Fibroblast of lung (primary cell): ENCODE measurements around the gene PACSIN1. TPM values are rescaled to one million over a fixed set of nuclear protein-coding genes. Genes with fewer than 3 reads are reported as not detected.

Source experiments
- DNase-seq, 2 donors: peaks; one replicate each; pipeline versions ENCODE4 v3.0.0 to v3.0.0-alpha.2; 2010; ENCODE audit warnings: low read depth in 2 of 2
- H2AFZ ChIP-seq: 2 replicates; pipeline ENCODE4 v1.5.1; 2012; ENCODE audit warnings: low read length, control low read depth, inconsistent platforms
- H3K27ac ChIP-seq: 2 replicates; pipeline ENCODE4 v1.5.1; 2011; ENCODE audit warnings: low read length, control low read depth; ENCODE audit not compliant: insufficient read depth
- H3K27me3 ChIP-seq: 2 replicates; pipeline ENCODE4 v1.5.1; 2011; ENCODE audit warnings: mild to moderate bottlenecking, low read length; ENCODE audit not compliant: control insufficient read depth, insufficient read depth
- H3K36me3 ChIP-seq: 2 replicates; pipeline ENCODE4 v1.5.1; 2011; ENCODE audit warnings: low read length; ENCODE audit not compliant: control insufficient read depth, insufficient read depth
- H3K4me1 ChIP-seq: 2 replicates; pipeline ENCODE4 v1.5.1; 2011; ENCODE audit warnings: low read length; ENCODE audit not compliant: control insufficient read depth, insufficient read depth; ENCODE audit errors: extremely low read depth
- H3K4me2 ChIP-seq: 2 replicates; pipeline ENCODE4 v1.5.1; 2011; ENCODE audit warnings: low read length, control low read depth; ENCODE audit not compliant: insufficient read depth; ENCODE audit errors: extremely low read depth
- H3K4me3 ChIP-seq, 4 experiments: fragments of 200-600 bp in 1 of 4; sonication (generic) in 1 of 4; replicated peaks in 1 of 4; 2 replicates each; pipeline ENCODE4 v1.5.1; 2011 to 2016; ENCODE audit warnings: low read length in 4 of 4, low read depth in 3 of 4, mild to moderate bottlenecking in 3 of 4, control low read depth in 2 of 4, inconsistent platforms in 1 of 4, mixed read lengths in 1 of 4; ENCODE audit not compliant: insufficient read depth in 1 of 4; ENCODE audit errors: control extremely low read depth in 1 of 4
- H3K79me2 ChIP-seq: 2 replicates; pipeline ENCODE4 v1.5.1; 2012; ENCODE audit warnings: mild to moderate bottlenecking, low read length, inconsistent platforms; ENCODE audit not compliant: control insufficient read depth, insufficient read depth
- H3K9ac ChIP-seq: 2 replicates; pipeline ENCODE4 v1.5.1; 2011; ENCODE audit warnings: mild to moderate bottlenecking, low read length, control low read depth; ENCODE audit not compliant: insufficient read depth
- H3K9me3 ChIP-seq: 2 replicates; pipeline ENCODE4 v1.5.1; 2012; ENCODE audit warnings: low read depth, low read length; ENCODE audit not compliant: control insufficient read depth, insufficient read depth
- H4K20me1 ChIP-seq: 2 replicates; pipeline ENCODE4 v1.5.1; 2011; ENCODE audit warnings: low read length; ENCODE audit not compliant: control insufficient read depth, insufficient read depth; ENCODE audit errors: extremely low read depth
- CTCF ChIP-seq, 2 donors: IDR thresholded peaks in 1 of 2; conservative IDR thresholded peaks in 1 of 2; 1 replicate in 1 of 2; 2 replicates in 1 of 2; pipeline ENCODE4 v1.5.1; 2011 to 2012; ENCODE audit warnings: low read length in 2 of 2, control low read depth in 1 of 2, inconsistent platforms in 1 of 2, low read depth in 1 of 2, mild to moderate bottlenecking in 1 of 2
- EZH2 ChIP-seq: IDR thresholded peaks from 2 replicates; pipeline ENCODE4 v1.5.1; 2012; ENCODE audit warnings: low read length, control low read depth, mild to moderate bottlenecking; ENCODE audit errors: missing control alignments
- polyA plus RNA-seq, 2 donors: library from polyadenylated mRNA; depleted of rRNA in 1 of 2; stranded (reverse) in 1 of 2; unstranded in 1 of 2; fragments of >200 nt; gene quantifications; 2 replicates each; pipeline ENCODE4 v1.2.1, GENCODE V29; 2011 to 2012; ENCODE audit warnings: missing spikeins in 1 of 2
- total RNA-seq: library from RNA; depleted of rRNA; stranded (reverse); fragments of >200 nt; gene quantifications from 2 replicates; pipeline ENCODE4 v1.2.1, GENCODE V29; 2014

Gene PACSIN1
- total and polyA plus RNA-seq, 2 donors (not counting 1 experiment from before 2014, with no cell fraction given) = under 0.01 TPM; not detected in 1

GRCh38 chr6:34555328-34555727 lies 89.5 kb downstream of the PACSIN1 start:
- no peaks in the 10 kb centered on the region for H3K27me3 ChIP-seq
- no peak overlapping the region for H3K9ac ChIP-seq
- no peak overlapping the region for H3K4me3 ChIP-seq
- no peaks in the 10 kb centered on the region for H3K9me3 ChIP-seq
- no peak overlapping the region for H3K27ac ChIP-seq
- H4K20me1 ChIP-seq = no peaks in the 10 kb centered on the region
- no peak for TF ChIP-seq EZH2
- TF ChIP-seq CTCF (conservative IDR thresholded peaks at IDR 0.05 in 1 of 2, IDR thresholded peaks at IDR 0.05 in 1 of 2; ENCODE audit: low read depth in 1 of 2, low read length in 2 of 2) = no peak
- H3K36me3 ChIP-seq = no peaks in the 10 kb centered on the region
- no peak overlapping the region for H3K4me2 ChIP-seq
- DNase-seq = no peak
- no peaks in the 10 kb centered on the region for H3K4me1 ChIP-seq
- H2AFZ ChIP-seq = no peak overlapping the region
- no peaks in the 10 kb centered on the region for H3K79me2 ChIP-seq

DNA sequence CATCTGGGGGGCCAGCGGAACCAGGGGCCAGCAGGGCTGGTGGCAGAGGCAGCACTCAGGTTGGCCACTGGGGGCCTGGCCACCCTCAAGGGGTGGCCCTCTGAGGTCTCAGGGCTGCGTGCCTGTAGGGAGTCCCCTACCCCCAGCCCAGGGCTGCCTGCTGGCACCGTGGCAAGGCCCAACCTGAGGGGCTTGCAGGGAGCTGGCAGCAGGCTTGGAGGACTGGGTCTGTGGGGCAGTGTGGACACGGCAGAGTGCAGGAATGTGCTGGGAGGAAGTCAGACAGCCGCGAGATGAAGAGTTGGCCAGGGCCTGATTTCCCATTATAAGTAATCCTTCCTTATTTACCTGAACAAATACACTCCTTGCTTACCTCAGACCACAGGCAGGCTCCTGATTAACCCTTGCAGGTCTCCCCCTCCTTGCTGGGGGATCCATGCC lies 90.2 kb downstream of the PACSIN1 start, which contains the start of gene SPDEF:
Gene SPDEF, minus strand, starts transcription at position 299 of the 441 bp plus-strand sequence. CDS start 11,874 bp downstream, outside the sequence.
- H3K4me1 ChIP-seq = peaks cover 3% of the 10 kb centered on the region
- H3K4me3 ChIP-seq = no peak within 1 kb of the TSS
- H3K27ac ChIP-seq = no peak within 1 kb of the TSS
- no peak within 1 kb of the TSS for H3K4me2 ChIP-seq
- H3K9me3 ChIP-seq = no peaks in the 10 kb centered on the region
- H3K36me3 ChIP-seq = no peaks in the 10 kb centered on the region
- H3K9ac ChIP-seq = no peak within 1 kb of the TSS
- H2AFZ ChIP-seq = no peak within 1 kb of the TSS
- no peaks in the 10 kb centered on the region for H3K27me3 ChIP-seq
- no peaks in the 10 kb centered on the region for H3K79me2 ChIP-seq
- no peaks in the 10 kb centered on the region for H4K20me1 ChIP-seq
- peak in 1 of 2 donors; percentile 35 for DNase-seq
- TF ChIP-seq EZH2 (no peak), CTCF (conservative IDR thresholded peaks at IDR 0.05 in 1 of 2, IDR thresholded peaks at IDR 0.05 in 1 of 2; ENCODE audit: low read depth in 1 of 2, low read length in 2 of 2) (no peak)

DNA sequence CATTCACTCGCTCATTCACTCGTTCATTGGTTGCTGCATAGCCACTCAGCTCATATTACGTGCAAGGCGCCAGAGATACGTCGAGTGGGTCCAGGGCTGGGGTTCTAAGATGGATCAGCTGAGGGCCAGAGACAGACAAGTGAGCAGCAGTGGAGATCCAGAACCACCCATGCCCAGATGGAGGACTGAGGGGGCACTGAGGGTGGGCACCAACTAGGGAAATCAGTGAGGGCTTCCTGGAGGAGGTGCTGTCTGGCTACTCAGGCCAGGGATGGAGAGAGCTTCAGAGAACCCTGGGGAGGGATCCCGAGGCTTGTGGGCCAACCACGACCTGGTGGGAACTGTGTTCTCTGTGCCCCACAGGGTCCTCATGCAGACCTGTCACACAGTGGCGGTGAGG lies 90.6 kb downstream of the PACSIN1 start:
- no peak for DNase-seq
- H3K9me3 ChIP-seq = no peaks in the 10 kb centered on the region
- no peaks in the 10 kb centered on the region for H3K79me2 ChIP-seq
- TF ChIP-seq EZH2 (no peak), CTCF (conservative IDR thresholded peaks at IDR 0.05 in 1 of 2, IDR thresholded peaks at IDR 0.05 in 1 of 2; ENCODE audit: low read depth in 1 of 2, low read length in 2 of 2) (no peak)
- H3K4me1 ChIP-seq = peaks cover 3% of the 10 kb centered on the region
- no peak overlapping the region for H3K27ac ChIP-seq
- H3K4me2 ChIP-seq = no peak overlapping the region
- no peaks in the 10 kb centered on the region for H4K20me1 ChIP-seq
- no peaks in the 10 kb centered on the region for H3K36me3 ChIP-seq
- H3K9ac ChIP-seq = no peak overlapping the region
- H3K4me3 ChIP-seq = no peak overlapping the region
- H3K27me3 ChIP-seq = no peaks in the 10 kb centered on the region
- H2AFZ ChIP-seq = no peak overlapping the region
